GM19395 (cell line): Measurements from ENCODE around the gene AK1.

Source experiments
- ATAC-seq: cut with Tn5 transposase; IDR thresholded peaks from one replicate; pipeline ENCODE4 v1.9.1; 2021; ENCODE audit warnings: mild to moderate bottlenecking, moderate library complexity; ENCODE audit not compliant: unreplicated experiment

Gene AK1

GRCh38 chr9:127909839-127910273 lies 32.4 kb upstream of the AK1 start:
- ATAC-seq: no peak

GRCh38 chr9:127908660-127908926 lies 31.1 kb upstream of the AK1 start:
- no peak for ATAC-seq

- no peak for ATAC-seq
Observed at GRCh38 chr9:127907867-127908659, 30.6 kb upstream of the AK1 start.

- no peak for ATAC-seq
Observed at GRCh38 chr9:127905788-127906191, 28.3 kb upstream of the AK1 start.

GRCh38 chr9:127905004-127905728 lies 27.7 kb upstream of the AK1 start:
- no peak for ATAC-seq

GRCh38 chr9:127904561-127905003 lies 27.1 kb upstream of the AK1 start:
- ATAC-seq: no peak

- no peak for ATAC-seq
Observed at GRCh38 chr9:127903557-127904475, 26.3 kb upstream of the AK1 start.

- no peak for ATAC-seq
Observed at GRCh38 chr9:127899128-127899943, 21.9 kb upstream of the AK1 start, which contains the start of gene ST6GALNAC6. ST6GALNAC6 (minus strand) TSS chr9:127899603; CDS start chr9:127897981, 1,622 bp downstream.

GRCh38 chr9:127898433-127899127 lies 21.1 kb upstream of the AK1 start:
- ATAC-seq: no peak

GRCh38 chr9:127897193-127897692 lies 19.8 kb upstream of the AK1 start:
- ATAC-seq: no peak

GRCh38 chr9:127896395-127897192 lies 19.1 kb upstream of the AK1 start:
- no peak for ATAC-seq

- ATAC-seq: no peak
Observed at GRCh38 chr9:127895811-127896210, 18.3 kb upstream of the AK1 start.

- no peak for ATAC-seq
Observed at GRCh38 chr9:127893392-127893791, 15.9 kb upstream of the AK1 start.

- no peak for ATAC-seq
Observed at GRCh38 chr9:127892831-127893230, 15.4 kb upstream of the AK1 start.

GRCh38 chr9:127890053-127890452 lies 12.6 kb upstream of the AK1 start:
- ATAC-seq: no peak

GRCh38 chr9:127887792-127888191 lies 10.3 kb upstream of the AK1 start:
- no peak for ATAC-seq

- no peak for ATAC-seq
Observed at GRCh38 chr9:127886401-127886972, 9.0 kb upstream of the AK1 start.

- ATAC-seq: no peak
Observed at GRCh38 chr9:127885508-127886281, 8.2 kb upstream of the AK1 start.
